NB4 (cell line): ENCODE data around the gene SLC13A2.

ENCODE experiments used
- CTCF ChIP-seq: IDR thresholded peaks from one replicate; pipeline ENCODE4 v1.5.1; 2012; ENCODE audit warnings: low read depth, low read length
- POLR2A ChIP-seq: IDR thresholded peaks from 2 replicates; pipeline ENCODE4 v1.6.1; 2011; ENCODE audit warnings: mild to moderate bottlenecking; ENCODE audit not compliant: insufficient read length; ENCODE audit errors: extremely low read depth

- TF ChIP-seq POLR2A (no peak), CTCF (no peak)
These were observed 677 bp downstream of the SLC13A2 start for GRCh38 chr17:28474111-28474531.
